ENCODE data around the gene UBXN1. TPM values are rescaled to one million over a fixed set of nuclear protein-coding genes. Genes with fewer than 3 reads are reported as not detected.
"Not testable (repeated sequence)": the region's sequence is repeated elsewhere in the genome, so short reads cannot be mapped to it uniquely, and the experiment has no call there.

Gene UBXN1
- polyA plus RNA-seq, 10 donors = 96.1 to 155 (median 130) TPM

GRCh38 chr11:62676698-62677097, 2.2 kb downstream of the UBXN1 start:
- no peak for DNase-seq

GRCh38 chr11:62675415-62675814, 3.5 kb downstream of the UBXN1 start:
- DNase-seq = not testable (repeated sequence)

- no peak for DNase-seq
Measured at GRCh38 chr11:62673196-62673525, 5.7 kb downstream of the UBXN1 start.

- DNase-seq = peak; percentile 83 to 96 (median 86)
Measured at GRCh38 chr11:62671608-62672389, 7.1 kb downstream of the UBXN1 start, which contains the start of the genes LBHD1 and UQCC3. LBHD1 (minus strand) TSS chr11:62672267; CDS start chr11:62670031, 2,236 bp downstream. UQCC3 (plus strand) TSS chr11:62671673; CDS start chr11:62671746, 73 bp downstream.

- no peak for DNase-seq
Measured at GRCh38 chr11:62671236-62671607, 7.7 kb downstream of the UBXN1 start.

GRCh38 chr11:62669420-62670161, 9.3 kb downstream of the UBXN1 start:
- no peak for DNase-seq

- DNase-seq = no peak
Measured at GRCh38 chr11:62667460-62667859, 11.4 kb downstream of the UBXN1 start.

GRCh38 chr11:62666259-62666926, 12.5 kb downstream of the UBXN1 start:
- no peak for DNase-seq

- no peak for DNase-seq
Measured at GRCh38 chr11:62665599-62666258, 13.1 kb downstream of the UBXN1 start.

GRCh38 chr11:62665075-62665598, 13.7 kb downstream of the UBXN1 start, which contains the start of the genes C11orf98 and CSKMT:
C11orf98 (minus strand) TSS chr11:62665210; CDS start chr11:62665169, 41 bp downstream.
CSKMT (plus strand) TSS chr11:62665312; CDS start chr11:62665880, 568 bp downstream.
- DNase-seq = peak; percentile 95 to 98 (median 97)

GRCh38 chr11:62664405-62665074, 14.3 kb downstream of the UBXN1 start:
- DNase-seq = no peak

GRCh38 chr11:62656796-62657429, 22.0 kb downstream of the UBXN1 start:
- no peak for DNase-seq

GRCh38 chr11:62654297-62654696, 24.6 kb downstream of the UBXN1 start:
- DNase-seq = no peak

- no peak for DNase-seq
Measured at GRCh38 chr11:62652161-62653006, 26.5 kb downstream of the UBXN1 start.

- not testable (repeated sequence) for DNase-seq
Measured at GRCh38 chr11:62650283-62650682, 28.6 kb downstream of the UBXN1 start.

GRCh38 chr11:62649486-62649885, 29.4 kb downstream of the UBXN1 start:
- DNase-seq = no peak

- DNase-seq = no peak
Measured at GRCh38 chr11:62648967-62649364, 29.9 kb downstream of the UBXN1 start.

GRCh38 chr11:62648185-62648966, 30.5 kb downstream of the UBXN1 start:
- no peak for DNase-seq

- DNase-seq = no peak
Measured at GRCh38 chr11:62647609-62648005, 31.3 kb downstream of the UBXN1 start.

Measured in muscle of back (tissue), 11 donors.